Kidney (tissue), 14 donors: ENCODE measurements around the gene SLC35A2. TPM values are rescaled to one million over a fixed set of nuclear protein-coding genes. Genes with fewer than 3 reads are reported as not detected.

Source experiments
- DNase-seq, 5 donors: peaks; one replicate each; pipeline ENCODE4 v3.0.0-alpha.2; 2013 to 2020
- FAIRE-seq: peaks from 2 replicates; lab custom pipeline; 2012; peaks lifted over from hg19 to GRCh38; lab: Jason Lieb, UNC
- H3K27ac ChIP-seq, 2 donors: one replicate each; pipeline ENCODE4 v1.7.0; 2013; ENCODE audit warnings: low read depth in 2 of 2, low read length in 2 of 2, inconsistent platforms in 1 of 2
- H3K27me3 ChIP-seq: one replicate; pipeline ENCODE4 v1.7.1; 2013; ENCODE audit warnings: low read length, inconsistent platforms; ENCODE audit not compliant: control insufficient read depth, insufficient read depth
- H3K36me3 ChIP-seq, 3 donors: one replicate each; pipeline versions ENCODE4 v1.7.0 to v1.7.1; 2013; ENCODE audit warnings: low read length in 3 of 3, control low read depth in 1 of 3, inconsistent platforms in 1 of 3; ENCODE audit not compliant: insufficient read depth in 3 of 3, control insufficient read depth in 2 of 3
- H3K4me1 ChIP-seq, 3 donors: one replicate each; pipeline versions ENCODE4 v1.7.0 to v1.7.1; 2013; ENCODE audit warnings: low read length in 3 of 3, inconsistent platforms in 1 of 3, low read depth in 1 of 3; ENCODE audit not compliant: control insufficient read depth in 2 of 3, insufficient read depth in 2 of 3
- H3K4me3 ChIP-seq, 3 donors: one replicate each; pipeline versions ENCODE4 v1.7.0 to v1.8.1; 2013; ENCODE audit warnings: low read length in 3 of 3, control low read depth in 1 of 3, inconsistent platforms in 1 of 3
- H3K9ac ChIP-seq, 3 donors: one replicate each; pipeline versions ENCODE4 v1.7.0 to v1.7.1; 2013; ENCODE audit warnings: low read length in 3 of 3, control low read depth in 1 of 3, inconsistent platforms in 1 of 3
- H3K9me3 ChIP-seq, 3 donors: one replicate each; pipeline versions ENCODE4 v1.7.0 to v1.7.1; 2013; ENCODE audit warnings: low read length in 3 of 3, control low read depth in 1 of 3, inconsistent platforms in 1 of 3; ENCODE audit not compliant: control insufficient read depth in 2 of 3, insufficient read depth in 1 of 3
- intact Hi-C: fragments of 100-400 bp; cut with DNase I; formaldehyde crosslinking; loops from one replicate; pipeline ENCODE4 v1.11.1; 2022
- polyA plus RNA-seq: library from polyadenylated mRNA; stranded (reverse); fragments of 350-450 nt; fragmentation: Illumina TruSeq; extraction: RNeasy Lipid Tissue Mini Kit (QIAGEN cat#74804); gene quantifications from one replicate; pipeline ENCODE4 v1.2.3, GENCODE V29; 2014; ENCODE audit warnings: low read depth, low replicate concordance; ENCODE audit not compliant: insufficient read depth
- total RNA-seq: library from RNA; stranded (reverse); fragmentation: NEBNext Ultra II Directional; extraction: Animal tissue kit (Norgen Biotek cat#: 25700); gene quantifications from one replicate; pipeline ENCODE4 v1.2.1, GENCODE V29; 2021
- TF ChIP-seq, protein P1 (sequence below): IDR thresholded peaks from 3 replicates; pipeline ENCODE4 v1.5.1; 2012; ENCODE audit warnings: mild to moderate bottlenecking, moderate library complexity, borderline replicate concordance; ENCODE audit not compliant: insufficient read depth; ENCODE audit errors: extremely low read depth
- donor health status: control.
- donor health status: control.
- donor health status: control.
- donor health status: control.
- donor health status: control.
- donor health status: DM: yes; HTN: yes; CAD: no.
- donor health status: Normal renal cell carcinoma (clear cell type).

The SLC35A2 gene
- total and polyA plus RNA-seq, 2 donors from 2014 or later = 29.3 to 34.2 TPM

DNA sequence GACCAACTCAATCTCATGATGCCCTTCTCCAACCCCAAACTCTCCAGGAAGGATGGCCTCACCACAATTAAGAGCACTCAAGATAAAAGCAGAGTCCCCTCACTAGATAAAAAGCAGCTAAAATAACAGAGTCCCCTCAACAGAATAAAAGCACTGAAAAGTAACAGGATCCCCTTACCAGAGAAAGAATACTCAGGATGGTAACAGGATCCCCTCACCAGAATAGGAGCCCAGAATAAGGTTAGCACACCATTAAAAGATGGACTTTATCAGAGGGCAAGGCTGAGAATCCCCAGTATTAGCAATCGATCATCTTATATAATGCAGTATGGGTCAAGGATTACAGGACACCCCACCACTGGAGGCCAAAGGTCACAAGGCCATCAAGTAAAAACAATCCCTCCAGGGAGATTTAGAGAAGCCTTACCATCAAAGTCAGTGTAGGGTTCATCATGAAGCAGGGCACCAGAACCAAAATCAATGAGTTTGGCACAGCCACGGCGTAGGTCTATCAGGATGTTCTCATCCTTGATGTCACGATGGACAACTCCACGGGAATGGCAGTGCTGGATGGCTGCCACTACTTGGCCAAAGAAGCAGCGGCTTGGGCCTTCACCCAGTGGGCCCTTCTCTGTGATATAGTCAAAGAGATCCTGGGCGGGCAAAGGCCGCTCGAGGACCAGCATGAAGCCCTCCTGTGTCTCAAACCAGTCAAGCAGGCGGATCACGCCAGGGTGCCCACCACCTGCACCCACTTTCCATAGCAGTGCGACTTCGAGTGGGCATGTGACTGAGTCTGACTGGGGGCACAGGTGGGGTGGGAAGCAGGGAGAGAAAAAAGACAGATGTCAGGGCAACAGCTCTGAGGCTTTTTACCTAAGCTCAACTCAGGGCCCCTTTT is 3.4 kb upstream of the SLC35A2 start:
- intact Hi-C loops = no loop called here
- no peak overlapping the region for H3K9ac ChIP-seq
- no peaks in the 10 kb centered on the region for H3K36me3 ChIP-seq
- DNase-seq = peak in 1 of 5 donors; percentile 69
- no peak overlapping the region for H3K27ac ChIP-seq
- H3K4me3 ChIP-seq = no peak overlapping the region
- no peaks in the 10 kb centered on the region for H3K27me3 ChIP-seq
- TF ChIP-seq, protein P1, sequence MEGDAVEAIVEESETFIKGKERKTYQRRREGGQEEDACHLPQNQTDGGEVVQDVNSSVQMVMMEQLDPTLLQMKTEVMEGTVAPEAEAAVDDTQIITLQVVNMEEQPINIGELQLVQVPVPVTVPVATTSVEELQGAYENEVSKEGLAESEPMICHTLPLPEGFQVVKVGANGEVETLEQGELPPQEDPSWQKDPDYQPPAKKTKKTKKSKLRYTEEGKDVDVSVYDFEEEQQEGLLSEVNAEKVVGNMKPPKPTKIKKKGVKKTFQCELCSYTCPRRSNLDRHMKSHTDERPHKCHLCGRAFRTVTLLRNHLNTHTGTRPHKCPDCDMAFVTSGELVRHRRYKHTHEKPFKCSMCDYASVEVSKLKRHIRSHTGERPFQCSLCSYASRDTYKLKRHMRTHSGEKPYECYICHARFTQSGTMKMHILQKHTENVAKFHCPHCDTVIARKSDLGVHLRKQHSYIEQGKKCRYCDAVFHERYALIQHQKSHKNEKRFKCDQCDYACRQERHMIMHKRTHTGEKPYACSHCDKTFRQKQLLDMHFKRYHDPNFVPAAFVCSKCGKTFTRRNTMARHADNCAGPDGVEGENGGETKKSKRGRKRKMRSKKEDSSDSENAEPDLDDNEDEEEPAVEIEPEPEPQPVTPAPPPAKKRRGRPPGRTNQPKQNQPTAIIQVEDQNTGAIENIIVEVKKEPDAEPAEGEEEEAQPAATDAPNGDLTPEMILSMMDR = no peak
- no peaks in the 10 kb centered on the region for H3K9me3 ChIP-seq
- FAIRE-seq = no peak
- H3K4me1 ChIP-seq = peaks cover 0 to 21% (median 0%) of the 10 kb centered on the region in 3 donors

DNA sequence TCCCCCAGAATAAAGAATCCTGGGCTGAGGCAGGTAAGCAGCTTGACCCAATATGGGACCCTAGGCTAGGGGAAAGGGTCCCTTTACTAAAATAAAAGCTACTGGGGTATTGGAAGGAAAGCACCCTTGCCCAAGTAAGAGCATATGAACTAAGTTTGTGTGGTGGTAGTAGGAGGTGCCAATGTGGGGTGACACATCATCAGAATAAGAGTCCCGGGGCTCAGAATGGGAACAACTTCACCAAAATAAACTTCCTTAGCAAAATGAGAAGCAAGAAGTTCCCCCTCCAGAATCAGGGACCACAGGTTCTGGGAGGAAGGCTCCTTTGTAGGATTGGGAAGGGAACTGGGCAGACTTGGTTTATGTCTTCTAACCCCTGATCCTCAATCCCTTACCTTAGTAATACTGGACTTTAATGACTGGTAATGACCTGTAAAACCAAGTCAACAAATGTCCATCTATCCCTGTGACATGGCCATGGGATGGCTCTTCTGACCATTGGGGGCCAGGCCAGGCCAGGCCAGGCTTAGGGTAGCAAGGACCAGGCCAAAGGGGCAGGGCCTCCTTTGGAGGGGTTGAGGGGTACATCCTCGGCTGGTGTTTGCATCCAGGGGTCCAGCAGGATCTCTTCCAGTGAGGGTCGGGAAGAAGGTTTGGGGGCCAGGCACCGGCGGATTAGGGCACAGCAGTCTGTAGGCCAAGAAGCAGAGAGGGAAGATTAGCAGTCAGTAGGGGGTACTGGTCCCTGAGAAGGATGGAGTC is 2.3 kb upstream of the SLC35A2 start:
- intact Hi-C loops = no loop called here
- TF ChIP-seq, protein P1 = no peak
- DNase-seq = peak in 1 of 5 donors; percentile 46
- no peak overlapping the region for H3K4me3 ChIP-seq
- no peaks in the 10 kb centered on the region for H3K27me3 ChIP-seq
- H3K4me1 ChIP-seq = peaks cover 0 to 15% (median 0%) of the 10 kb centered on the region in 3 donors
- H3K36me3 ChIP-seq = no peaks in the 10 kb centered on the region
- no peak overlapping the region for H3K9ac ChIP-seq
- no peak overlapping the region for H3K27ac ChIP-seq
- H3K9me3 ChIP-seq = no peaks in the 10 kb centered on the region
- no peak for FAIRE-seq

DNA sequence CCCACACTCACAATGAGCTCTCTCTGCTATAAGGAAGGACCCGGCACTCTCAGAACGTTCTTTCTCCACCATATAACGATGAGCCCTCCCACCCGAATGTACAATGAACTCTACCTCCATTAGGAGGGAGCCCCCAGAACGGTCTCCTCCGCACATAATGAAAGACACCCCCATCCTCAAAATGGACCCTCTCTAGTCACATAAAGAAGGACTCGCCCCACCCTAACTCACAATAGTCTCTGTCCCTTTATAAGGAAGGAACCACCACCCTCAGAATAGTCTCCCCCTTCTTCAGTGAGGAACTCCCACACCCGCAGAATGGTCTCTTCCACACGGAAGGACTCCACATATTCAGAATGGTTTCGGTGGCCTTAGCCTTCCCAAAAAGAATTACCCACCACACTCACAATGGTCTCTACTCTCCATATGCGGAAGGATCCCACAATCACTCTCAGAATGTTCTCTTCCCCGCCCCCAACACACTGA is 477 bp downstream of the SLC35A2 start:
- Histone ChIP-seq H3K4me3 (peak overlapping the region; percentile 93 to 96 (median 94)), H3K27ac (no peak overlapping the region)
- no peak for FAIRE-seq

More for the DNA sequence above, 477 bp downstream of the SLC35A2 start:
- Histone ChIP-seq H3K4me1 (peaks cover 0 to 10% (median 0%) of the 10 kb centered on the region in 3 donors), H3K36me3 (no peaks in the 10 kb centered on the region), H3K9me3 (no peaks in the 10 kb centered on the region), H3K9ac (peak overlapping the region; percentile 55 to 87 (median 69)), H3K27me3 (no peaks in the 10 kb centered on the region)
- DNase-seq = peak in 2 of 5 donors; percentile 6 to 21
- intact Hi-C loops = no loop called here
- TF ChIP-seq, protein P1 = no peak
